ENCODE data around the gene MAG. TPM values are rescaled to one million over a fixed set of nuclear protein-coding genes. Genes with fewer than 3 reads are reported as not detected.
A peak's percentile ranks its signal among the peaks of the same experiment; 100 is the strongest.

The MAG gene
- total RNA-seq, 1 donor from 2014 or later, result not detected

GRCh38 chr19:35309481-35310279, 17.7 kb downstream of the MAG start:
- ATAC-seq, result peak; percentile 23
- DNase-seq (ENCODE audit: missing footprints), result no peak
- intact Hi-C loops (cut with DNase I), result no loop called here

GRCh38 chr19:35310331-35310730, 18.4 kb downstream of the MAG start:
- ATAC-seq, result no peak
- no peak for DNase-seq (ENCODE audit: missing footprints)

GRCh38 chr19:35310811-35311465, 19.0 kb downstream of the MAG start:
- DNase-seq (ENCODE audit: missing footprints) (no peak), ATAC-seq (no peak)
- intact Hi-C loops (cut with DNase I), result no loop called here

More at GRCh38 chr19:35310331-35310730, 18.4 kb downstream of the MAG start:
- intact Hi-C loops (cut with DNase I), result no loop called here

- ATAC-seq (no peak), DNase-seq (ENCODE audit: missing footprints) (no peak)
- intact Hi-C loops (cut with DNase I), result no loop called here
Observed at GRCh38 chr19:35311901-35312665, 20.1 kb downstream of the MAG start.

GRCh38 chr19:35313587-35313986, 21.6 kb downstream of the MAG start:
- intact Hi-C loops (cut with DNase I), result no loop called here
- no peak for DNase-seq (ENCODE audit: missing footprints)
- ATAC-seq, result no peak

DNA sequence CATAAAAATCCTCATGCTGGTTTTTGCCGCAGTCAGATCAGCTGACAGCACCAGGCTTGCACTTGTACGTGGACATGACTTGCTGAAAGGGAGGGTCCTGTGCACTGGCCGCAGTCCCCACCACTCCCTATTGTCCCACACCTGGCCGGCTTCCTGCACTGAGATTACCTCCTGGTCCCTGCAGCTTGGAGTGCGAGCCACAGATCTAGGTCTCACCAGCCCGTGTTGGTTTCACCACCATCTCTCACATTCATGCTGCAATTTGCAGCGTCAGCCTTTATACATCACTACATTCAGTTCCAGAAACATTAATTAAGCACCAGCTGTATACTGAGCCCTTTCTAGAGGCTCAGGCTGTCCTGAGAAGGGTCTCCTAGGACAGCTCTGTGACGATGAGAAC, 22.1 kb downstream of the MAG start:
- intact Hi-C loops (cut with DNase I), result no loop called here
- DNase-seq (ENCODE audit: missing footprints) (no peak), ATAC-seq (no peak)

DNA sequence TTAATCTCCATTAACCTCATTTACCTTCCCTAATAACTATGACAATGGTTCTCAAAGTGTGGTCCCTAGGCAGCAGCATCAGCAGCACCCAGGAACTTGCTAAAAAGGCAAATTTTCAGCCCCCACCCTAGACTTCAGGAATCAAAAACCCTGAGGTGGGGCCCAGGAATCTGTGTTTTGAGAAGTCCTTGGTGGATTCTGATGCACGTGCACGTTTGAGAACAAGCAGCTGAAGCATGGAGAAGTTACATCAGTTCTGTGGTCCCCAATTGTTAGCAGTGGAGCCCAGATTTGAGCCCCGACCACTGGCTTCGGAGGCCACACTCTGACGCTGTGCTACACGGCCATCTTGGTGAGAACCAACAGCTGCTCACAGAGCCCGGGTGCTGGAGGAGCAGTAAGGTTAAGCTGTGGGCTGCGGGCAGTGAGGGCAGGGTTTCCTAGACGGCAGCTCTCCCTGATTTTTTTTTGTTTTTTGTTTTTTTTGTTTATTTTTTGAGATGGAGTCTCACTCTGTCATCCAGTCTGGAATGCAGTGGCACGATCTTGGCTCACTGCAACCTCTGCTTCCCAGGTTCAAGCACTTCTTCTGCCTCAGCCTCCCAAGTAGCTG, 23.0 kb downstream of the MAG start:
- intact Hi-C loops (cut with DNase I), result no loop called here
- DNase-seq (ENCODE audit: missing footprints), result no peak
- no peak for ATAC-seq

DNA sequence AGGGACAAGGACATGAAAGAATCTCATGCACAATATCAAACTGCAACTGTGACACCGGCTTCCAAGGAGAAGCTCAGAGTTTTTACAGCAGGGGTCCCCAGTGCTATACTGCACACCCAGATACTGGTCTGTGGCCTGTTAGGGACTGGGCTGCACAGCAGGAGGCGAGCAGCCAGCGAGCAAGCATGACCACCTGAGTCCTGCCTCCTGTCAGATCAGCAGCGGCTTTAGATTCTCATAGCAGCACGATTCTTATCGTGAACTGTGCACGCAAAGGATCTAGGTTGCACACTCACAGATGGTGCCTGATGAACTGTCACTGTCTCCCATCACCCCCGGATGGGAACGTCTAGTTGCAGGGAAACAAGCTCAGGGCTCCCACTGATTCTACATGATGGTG, 23.9 kb downstream of the MAG start:
- ATAC-seq (no peak), DNase-seq (ENCODE audit: missing footprints) (no peak)
- intact Hi-C loops (cut with DNase I), result no loop called here

DNA sequence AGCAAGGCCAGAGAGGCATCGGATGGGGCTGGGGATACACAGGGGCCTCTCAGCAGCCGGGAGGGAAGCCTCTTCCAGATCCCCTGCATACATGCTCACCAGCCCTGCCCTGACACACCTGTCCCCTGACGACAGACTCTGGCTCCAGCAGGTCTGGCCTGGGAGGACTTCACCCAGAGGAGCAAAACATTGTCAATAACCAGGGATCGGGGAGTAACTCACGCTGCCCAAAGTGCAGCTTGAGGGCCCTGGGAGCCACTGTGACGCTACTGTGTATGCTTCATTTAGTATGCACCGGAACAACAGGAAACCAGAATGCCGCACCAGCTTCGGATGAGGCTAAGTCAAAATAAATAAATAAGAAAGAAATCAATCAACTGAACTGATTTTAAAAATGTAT, 24.6 kb downstream of the MAG start:
- DNase-seq (ENCODE audit: missing footprints) (no peak), ATAC-seq (no peak)
- intact Hi-C loops (cut with DNase I), result no loop called here

DNA sequence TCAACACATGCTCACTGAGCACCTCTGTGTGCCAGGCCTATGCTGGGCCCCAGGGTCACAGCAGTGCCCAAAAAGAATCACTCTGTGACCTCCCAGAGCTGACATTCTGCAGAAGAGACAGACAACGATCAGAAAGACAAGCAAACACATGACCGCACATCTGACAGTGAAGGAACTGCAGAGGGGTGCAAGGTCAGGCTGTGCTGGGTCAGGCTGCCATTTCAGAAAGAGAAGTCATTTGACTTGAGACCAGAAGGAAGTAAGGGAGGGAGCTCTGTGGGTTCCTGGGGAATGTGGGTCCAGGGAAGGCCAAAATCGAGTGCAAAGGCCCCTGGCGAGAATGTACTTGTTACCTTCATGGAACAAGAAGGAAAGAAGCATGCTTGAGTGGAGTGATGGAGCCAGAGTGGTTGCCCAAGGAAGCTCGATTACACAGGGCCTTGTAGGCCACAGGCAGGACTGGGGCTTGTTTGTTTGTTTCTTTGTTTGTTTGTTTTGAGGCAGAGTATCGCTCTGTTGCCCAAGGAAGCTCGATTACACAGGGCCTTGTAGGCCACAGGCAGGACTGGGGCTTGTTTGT, 25.6 kb downstream of the MAG start:
- ATAC-seq, result no peak
- intact Hi-C loops (cut with DNase I), result no loop called here
- DNase-seq (ENCODE audit: missing footprints), result no peak

GRCh38 chr19:35318679-35319448, 26.9 kb downstream of the MAG start:
- DNase-seq (ENCODE audit: missing footprints), result peak; percentile 76
- intact Hi-C loops (cut with DNase I), result no loop called here

GRCh38 chr19:35320065-35320713, 28.2 kb downstream of the MAG start:
- intact Hi-C loops (cut with DNase I), result no loop called here
- ATAC-seq (peak; percentile 23), DNase-seq (ENCODE audit: missing footprints) (no peak)

More at GRCh38 chr19:35318679-35319448, 26.9 kb downstream of the MAG start:
- peak; percentile 46 for ATAC-seq

DNA sequence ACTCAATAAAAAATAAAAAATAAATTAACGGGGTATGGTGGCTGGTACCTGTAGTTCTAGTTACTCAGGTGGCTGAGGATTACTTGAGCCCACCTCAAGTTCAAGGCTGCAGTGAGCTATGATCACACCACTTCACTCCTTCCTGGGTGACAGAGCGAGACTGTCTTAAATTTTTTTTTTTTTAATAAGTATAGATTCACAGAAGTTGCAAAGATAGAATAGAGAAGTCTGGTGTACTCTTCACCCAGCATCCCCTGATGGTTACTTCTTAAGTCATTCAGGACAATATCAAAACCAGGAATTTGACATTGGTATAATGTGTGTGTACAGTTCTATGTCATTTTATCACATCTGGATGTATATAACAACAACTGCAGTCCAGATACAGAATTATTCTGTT, 29.3 kb downstream of the MAG start:
- intact Hi-C loops (cut with DNase I), result no loop called here
- DNase-seq (ENCODE audit: missing footprints) (no peak), ATAC-seq (no peak)

DNA sequence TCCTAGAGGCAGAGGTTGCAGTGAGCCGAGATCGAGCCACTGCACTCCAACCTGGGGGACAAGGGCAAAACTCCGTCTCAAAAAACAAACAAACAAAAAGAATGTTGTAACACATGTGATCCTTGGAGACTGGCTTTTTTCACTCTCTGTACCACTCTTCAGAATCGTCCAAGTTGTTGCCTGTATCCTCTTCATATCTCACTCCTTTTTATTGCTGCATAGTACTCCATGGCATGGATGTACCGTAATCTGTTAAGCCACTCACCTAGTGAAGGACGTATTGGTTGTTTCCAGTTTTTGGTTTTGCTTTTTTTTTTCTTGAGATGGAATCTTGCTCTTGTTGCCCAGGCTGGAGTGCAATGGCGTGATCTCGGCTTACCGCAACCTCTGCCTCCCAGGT, 30.1 kb downstream of the MAG start:
- DNase-seq (ENCODE audit: missing footprints) (no peak), ATAC-seq (no peak)
- intact Hi-C loops (cut with DNase I), result no loop called here

DNA sequence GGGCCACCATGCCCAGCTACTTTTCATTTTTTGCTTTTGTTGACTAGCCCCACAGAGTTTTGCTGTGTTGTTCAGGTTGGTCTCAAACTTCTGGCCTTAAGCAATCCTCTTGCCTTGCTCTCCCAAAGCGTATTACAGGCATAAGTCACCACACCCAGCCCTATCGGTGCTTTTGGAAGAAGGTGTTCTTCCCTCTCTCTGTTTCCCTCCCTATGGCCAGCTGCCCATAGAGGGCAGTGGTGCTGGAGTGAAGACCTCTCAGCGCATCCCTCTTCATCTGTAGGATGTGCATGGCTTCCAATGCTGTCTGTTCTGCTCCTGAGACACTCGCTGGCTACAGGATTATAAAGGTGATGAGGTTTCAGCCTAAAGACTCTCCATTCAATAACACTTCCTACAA, 35.7 kb downstream of the MAG start:
- no peak for ATAC-seq
- no peak for DNase-seq (ENCODE audit: missing footprints)
- intact Hi-C loops (cut with DNase I), result no loop called here

DNA sequence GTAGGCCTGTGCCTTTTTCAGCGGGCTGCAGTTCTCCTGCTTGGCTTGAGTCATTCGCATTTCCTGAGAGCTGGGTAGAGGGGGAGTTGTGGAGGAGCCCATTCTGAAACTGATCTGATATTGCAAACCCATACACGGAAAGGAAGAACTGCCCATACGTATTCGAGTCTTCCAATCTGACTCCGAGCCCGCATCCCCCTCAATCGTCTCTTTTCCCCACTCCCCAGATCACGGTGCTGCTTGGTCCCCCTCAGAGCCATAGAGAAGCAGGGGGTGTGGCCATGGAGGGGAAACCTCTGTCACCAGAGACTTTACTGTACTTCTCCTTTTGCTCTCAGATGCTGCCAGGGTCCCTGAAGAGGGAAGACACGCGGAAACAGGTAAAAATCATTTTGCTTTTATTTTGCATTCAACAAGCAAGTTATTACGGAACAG, 36.9 kb downstream of the MAG start, which contains the start of gene CD22:
Gene CD22, plus strand, starts transcription at position 337 of the 435 bp plus-strand sequence. CDS start 2,854 bp downstream, outside the sequence.
- no peak for DNase-seq (ENCODE audit: missing footprints)
- ATAC-seq, result no peak
- intact Hi-C loops (cut with DNase I), result no loop called here

DNA sequence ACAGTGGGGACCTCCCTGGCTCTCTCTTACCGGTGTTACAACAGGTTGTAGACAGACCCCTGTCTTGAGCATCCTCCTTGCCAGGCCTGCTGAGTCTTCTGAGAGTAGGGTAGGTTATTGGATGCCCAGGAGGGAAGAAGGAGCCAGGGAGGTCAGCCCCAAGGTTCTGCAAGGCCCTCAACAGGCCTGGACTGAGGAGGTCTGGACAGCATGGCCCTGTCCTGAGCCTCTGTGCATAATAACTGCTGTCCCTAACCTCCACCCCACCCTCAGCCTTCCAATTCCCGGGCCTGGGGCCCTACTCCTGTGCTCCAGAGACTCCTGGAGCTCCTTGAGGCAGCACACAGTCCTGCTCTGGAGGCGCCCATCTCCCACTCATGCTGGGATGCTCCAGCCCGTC, 37.4 kb downstream of the MAG start:
- intact Hi-C loops (cut with DNase I), result no loop called here
- ATAC-seq, result no peak
- DNase-seq (ENCODE audit: missing footprints), result no peak

DNA sequence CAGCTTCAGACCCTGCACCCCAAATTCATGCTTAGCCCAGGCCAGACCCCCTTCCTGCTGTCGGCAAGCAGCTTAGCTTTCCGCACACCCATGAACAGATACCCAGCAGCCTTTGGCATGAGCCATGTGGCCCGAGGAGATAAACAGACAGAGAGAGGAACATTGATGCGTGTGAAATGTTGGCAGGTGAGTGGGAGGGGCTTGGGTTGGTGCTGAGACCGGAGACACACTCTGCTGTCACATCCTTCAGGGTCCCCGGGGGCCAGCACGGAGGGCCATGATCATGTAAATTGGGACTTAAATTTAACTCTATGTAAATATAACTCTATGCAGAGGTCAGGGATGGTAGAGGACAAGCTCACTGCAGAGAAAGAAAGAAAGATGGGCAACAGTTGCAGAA, 38.5 kb downstream of the MAG start:
- no peak for ATAC-seq
- intact Hi-C loops (cut with DNase I), result no loop called here
- no peak for DNase-seq (ENCODE audit: missing footprints)

All from Right ventricle myocardium inferior (tissue), 1 donor.